K562 (cell line): ENCODE data around the gene ARMC9. TPM values are rescaled to one million over a fixed set of nuclear protein-coding genes. Genes with fewer than 3 reads are reported as not detected.

ENCODE experiments used
- ATAC-seq: fragments of 200-7000 bp; cut with Tn5 transposase; 3 replicates; pipeline ENCODE4 v1.9.1; 2020; ENCODE audit warnings: moderate library complexity
- BruUV-seq: library from RNA; stranded (reverse); fragments of 400-500 nt; replicated peaks from 2 replicates; lab custom pipeline; 2021; lab: Mats Ljungman, UMichigan
- CTCF ChIA-PET: fragments of 300-600 bp; formaldehyde crosslinking; extraction: SDS; loops from one replicate; lab custom pipeline; 2021; ENCODE audit warnings: low intra/inter-chr PET ratio; lab: Yijun Ruan, JAX
- POLR2A ChIA-PET: fragments of 300-600, 350-650 bp; sonication (Branson Sonifier 250); formaldehyde crosslinking; extraction: SDS; loops from one replicate; lab custom pipeline; 2021; ENCODE audit warnings: antibody characterized with exemption, inconsistent platforms; lab: Yijun Ruan, JAX
- DNase-seq, 4 experiments: peaks; one replicate each; pipeline versions ENCODE4 v3.0.0 to v3.0.0-alpha.2; 2011 to 2018; ENCODE audit warnings: low spot score in 3 of 4, mixed read lengths in 3 of 4; ENCODE audit errors: extremely low read depth in 1 of 4
- FAIRE-seq: peaks from 2 replicates; lab custom pipeline; 2011; peaks lifted over from hg19 to GRCh38; lab: Jason Lieb, UNC
- H2AFZ ChIP-seq: 2 replicates; pipeline ENCODE4 v1.6.0; 2011; ENCODE audit warnings: low read depth, low read length, control low read depth, inconsistent platforms
- H3K27ac ChIP-seq: fragments of 200-600 bp; 3 replicates; pipeline ENCODE4 v1.8.0; 2011; ENCODE audit warnings: low read depth, mild to moderate bottlenecking, control low read depth, inconsistent platforms, low read length, moderate library complexity, mixed read lengths; ENCODE audit errors: extremely low read depth
- H3K27me3 ChIP-seq, 2 experiments: fragments of 300-600 bp in 1 of 2; 2 replicates in 1 of 2; 3 replicates in 1 of 2; pipeline versions ENCODE4 v1.6.0 to v1.8.0; 2011; ENCODE audit warnings: inconsistent platforms in 2 of 2, low read length in 2 of 2, mild to moderate bottlenecking in 1 of 2, mixed read lengths in 1 of 2, moderate library complexity in 1 of 2; ENCODE audit not compliant: control insufficient read depth in 2 of 2, insufficient read depth in 2 of 2
- H3K36me3 ChIP-seq: fragments of 300-600 bp; 3 replicates; pipeline ENCODE4 v1.8.0; 2011; ENCODE audit warnings: mild to moderate bottlenecking, low read length, inconsistent platforms; ENCODE audit not compliant: control insufficient read depth, insufficient read depth
- H3K4me1 ChIP-seq, 2 experiments: fragments of 200-600 bp in 1 of 2; replicated peaks in 1 of 2; 2 replicates in 1 of 2; 3 replicates in 1 of 2; pipeline versions ENCODE4 v1.5.1 to v1.8.0; 2011; ENCODE audit warnings: inconsistent platforms in 2 of 2, low read length in 2 of 2, mild to moderate bottlenecking in 1 of 2, mixed read lengths in 1 of 2, moderate library complexity in 1 of 2; ENCODE audit not compliant: control insufficient read depth in 2 of 2, insufficient read depth in 2 of 2
- H3K4me2 ChIP-seq: 2 replicates; pipeline ENCODE4 v1.6.1; 2011; ENCODE audit warnings: low read length, control low read depth, inconsistent platforms, mixed read lengths; ENCODE audit not compliant: insufficient read depth
- H3K4me3 ChIP-seq: fragments of 200-600 bp; sonication (generic), shearing (Covaris generic); 2 replicates; pipeline ENCODE4 v1.5.1; 2016; ENCODE audit warnings: control low read depth, inconsistent platforms
- H3K79me2 ChIP-seq: fragments of 200-600 bp; 3 replicates; pipeline ENCODE4 v1.8.0; 2011; ENCODE audit warnings: low read length, inconsistent platforms; ENCODE audit not compliant: control insufficient read depth, insufficient read depth
- H3K9ac ChIP-seq, 2 experiments: 2 replicates each; pipeline versions ENCODE4 v1.6.0 to v1.6.1; 2011; ENCODE audit warnings: low read depth in 2 of 2, low read length in 2 of 2, control low read depth in 1 of 2, inconsistent platforms in 1 of 2, mild to moderate bottlenecking in 1 of 2, mixed read lengths in 1 of 2; ENCODE audit not compliant: insufficient read depth in 1 of 2
- H3K9me1 ChIP-seq: one replicate; pipeline ENCODE4 v1.6.0; 2011; ENCODE audit warnings: inconsistent platforms, mild to moderate bottlenecking, low read length, moderate library complexity; ENCODE audit not compliant: control insufficient read depth, insufficient read depth
- H3K9me3 ChIP-seq: replicated peaks from 2 replicates; pipeline ENCODE4 v1.5.1; 2011; ENCODE audit warnings: low read depth, low read length, inconsistent platforms; ENCODE audit not compliant: control insufficient read depth, insufficient read depth
- H4K20me1 ChIP-seq: replicated peaks from 2 replicates; pipeline ENCODE4 v1.6.1; 2011; ENCODE audit warnings: low read length, inconsistent platforms, mixed read lengths; ENCODE audit not compliant: control insufficient read depth, insufficient read depth
- ILF3 ChIP-seq: fragments of 450-650 bp; IDR thresholded peaks from 2 replicates; pipeline ENCODE4 v1.6.1; 2018; ENCODE audit warnings: antibody characterized with exemption, mild to moderate bottlenecking, moderate library complexity, borderline replicate concordance
- PHF8 ChIP-seq: fragments of 200-600 bp; sonication (generic); IDR thresholded peaks from 2 replicates; pipeline ENCODE4 v1.6.1; 2012; ENCODE audit warnings: mixed run types, mild to moderate bottlenecking, inconsistent platforms, low read length, moderate library complexity, borderline replicate concordance
- POLR3A ChIP-seq: IDR thresholded peaks from 2 replicates; pipeline ENCODE4 v1.6.1; 2011; ENCODE audit warnings: borderline replicate concordance, mild to moderate bottlenecking, moderate library complexity; ENCODE audit not compliant: insufficient read length, insufficient read depth; ENCODE audit errors: extremely low read depth
- SRSF9 ChIP-seq: fragments of 200-400 bp; formaldehyde crosslinking; IDR thresholded peaks from 2 replicates; pipeline ENCODE4 v1.6.1; 2017; ENCODE audit warnings: low read depth, low read length, borderline replicate concordance
- ZBTB26 ChIP-seq: fragments of 450-650 bp; formaldehyde crosslinking; IDR thresholded peaks from 2 replicates; pipeline ENCODE4 v1.4.0; 2022; ENCODE audit warnings: missing genetic modification characterization
- ZNF695 ChIP-seq: fragments of 450-650 bp; formaldehyde crosslinking; IDR thresholded peaks from 2 replicates; pipeline ENCODE4 v1.4.0; 2020; ENCODE audit warnings: mild to moderate bottlenecking, moderate library complexity
- WGBS: fragments of 100-300 bp; shearing (Covaris generic); methylation state at CpG from one replicate; pipeline ENCODE4 v1.1.6; 2016; ENCODE audit warnings: low coverage, mixed read lengths; ENCODE audit not compliant: insufficient coverage; ENCODE audit errors: missing lambda C conversion rate; 5-methylcytosine and 5-hydroxymethylcytosine counted together
- in situ Hi-C: fragments of 300-500 bp; cut with MboI; formaldehyde crosslinking; loops from 4 replicates; pipeline ENCODE4 v1.15.0; 2018; ENCODE audit warnings: inconsistent platforms, mixed read lengths
- intact Hi-C: fragments of 100-400 bp; cut with micrococcal nuclease; formaldehyde crosslinking; loops from 2 replicates; pipeline ENCODE4 v1.14.2; 2022
- microRNA-seq: library from miRNA; unstranded; fragments of <30 nt; microRNA quantifications from one replicate; pipeline ENCODE4, GENCODE V29; 2018; ENCODE audit warnings: borderline microRNAs expressed
- polyA plus RNA-seq, 8 experiments: library from polyadenylated mRNA; depleted of rRNA in 4 of 8; stranded (reverse) in 5 of 8; unstranded in 3 of 8; fragments of >200 nt; fragmentation: Nextera tagmentation in 2 of 8; fragmentation: Illumina TruSeq in 1 of 8; extraction: Ambion mirVana in 2 of 8; extraction: Trizol in 1 of 8; gene quantifications; 2 replicates each; pipeline versions ENCODE4 v1.2.1 to v1.2.3, GENCODE V29; 2011 to 2014; ENCODE audit warnings: inconsistent platforms in 1 of 8, missing spikeins in 1 of 8
- small RNA-seq: library from RNA; depleted of rRNA; stranded (forward); fragments of <200 nt; gene quantifications from one replicate; pipeline ENCODE3, GENCODE V24; 2014
- total RNA-seq, 7 experiments: library from RNA; depleted of rRNA in 6 of 7; stranded (reverse); fragments of >200 nt in 6 of 7; fragmentation: Illumina TruSeq in 2 of 7; extraction: Trizol in 2 of 7; gene quantifications; 2 replicates each; pipeline versions ENCODE4 v1.2.1 to v1.2.3, GENCODE V29; 2011 to 2021; ENCODE audit warnings: low replicate concordance in 1 of 7

The ARMC9 gene
- total and polyA plus RNA-seq, 9 of the 15 experiments (the other 6 are each of a cell fraction or from before 2014, with no cell fraction given) = 0.36 to 2.3 (median 1.1) TPM

- no peak for FAIRE-seq
- intact Hi-C loops = no loop called here
- H3K4me3 ChIP-seq = no peak overlapping the region
Measured at GRCh38 chr2:231423176-231423575, 224.7 kb downstream of the ARMC9 start.

More at GRCh38 chr2:231423176-231423575, 224.7 kb downstream of the ARMC9 start:
- H3K9me3 ChIP-seq = no peaks in the 10 kb centered on the region
- DNase-seq (no peak), ATAC-seq (no peak)
- no TSS peak for BruUV-seq
- H3K27me3 ChIP-seq = peaks cover 6 to 46% of the 10 kb centered on the region in 2 experiments; a peak in 4 of 5 replicates
- ChIA-PET CTCF (no interaction called here), POLR2A (interaction anchor here (0.9 to 1.3 kb wide), 2 partner anchors 9 to 41 kb away, joined by 3 to 4 read pairs; partner anchors contain the start of gene NCL)
- no peaks in the 10 kb centered on the region for H3K79me2 ChIP-seq
- no peak overlapping the region for H2AFZ ChIP-seq
- no peaks in the 10 kb centered on the region for H3K36me3 ChIP-seq
- H3K9me1 ChIP-seq = no peaks in the 10 kb centered on the region
- no peak overlapping the region for H3K9ac ChIP-seq
- WGBS = 68% methylated on average over 10 of the region's 10 CpGs
- in situ Hi-C loops = no loop called here
- no peaks in the 10 kb centered on the region for H4K20me1 ChIP-seq
- TF ChIP-seq ZBTB26 (CRISPR knock-in tag) (no peak), SRSF9 (no peak), POLR3A (no peak), ZNF695 (CRISPR knock-in tag) (no peak), PHF8 (no peak), ILF3 (no peak)
- H3K4me1 ChIP-seq = peaks cover 0 to 4% of the 10 kb centered on the region in 2 experiments; a peak in 2 of 5 replicates
- H3K4me2 ChIP-seq = no peak overlapping the region
- H3K27ac ChIP-seq = no peak overlapping the region

Small RNA genes within 50 kb of the gene (microRNA-seq; reads per million reads assigned to microRNA genes)
- gene MIR4777 = not detected

Small RNA genes within 50 kb of the gene (small RNA-seq; reads per million reads assigned to genes)
- not detected for gene AC018738.1
- not detected for gene MIR4777

Other genes starting within 250 kb of the ARMC9 start
- gene SPATA3, start 202.5 kb upstream of the ARMC9 start, total RNA-seq (2014; rRNA removed) = not detected in 2 replicates
- gene SPATA3, start 202.5 kb upstream of the ARMC9 start, total RNA-seq (2014; rRNA removed; fragmentation: Illumina TruSeq; extraction: Trizol) = not detected in 2 replicates
- gene SPATA3, start 202.5 kb upstream of the ARMC9 start, total RNA-seq (2015; rRNA removed; fragmentation: Illumina TruSeq; extraction: Trizol) = not detected in 2 replicates
- not detected in 2 replicates for gene SPATA3, start 202.5 kb upstream of the ARMC9 start, total RNA-seq (2021)
- not detected in 2 replicates for gene SPATA3, start 202.5 kb upstream of the ARMC9 start, polyA plus RNA-seq (2011; rRNA removed)
- gene SPATA3, start 202.5 kb upstream of the ARMC9 start, polyA plus RNA-seq (2014; fragmentation: Illumina TruSeq; extraction: Trizol) = not detected in 2 replicates
- not detected for gene SPATA3, start 202.5 kb upstream of the ARMC9 start, polyA plus RNA-seq (2014; fragmentation: Nextera tagmentation; extraction: Ambion mirVana)
- not detected in 2 replicates for gene SPATA3, start 202.5 kb upstream of the ARMC9 start, polyA plus RNA-seq (2014; rRNA removed)
- not detected in 2 replicates for gene C2orf72, start 161.1 kb upstream of the ARMC9 start, total RNA-seq (2014; rRNA removed)
- gene C2orf72, start 161.1 kb upstream of the ARMC9 start, total RNA-seq (2014; rRNA removed; fragmentation: Illumina TruSeq; extraction: Trizol) = not detected in 2 replicates
- 0.18 and 0.23 TPM in 2 replicates for gene C2orf72, start 161.1 kb upstream of the ARMC9 start, total RNA-seq (2015; rRNA removed; fragmentation: Illumina TruSeq; extraction: Trizol)
- 0.11 and 0.22 TPM in 2 replicates for gene C2orf72, start 161.1 kb upstream of the ARMC9 start, total RNA-seq (2021)
- gene C2orf72, start 161.1 kb upstream of the ARMC9 start, polyA plus RNA-seq (2011; rRNA removed) = 0.08 and 0.24 TPM in 2 replicates
- gene C2orf72, start 161.1 kb upstream of the ARMC9 start, polyA plus RNA-seq (2014; fragmentation: Illumina TruSeq; extraction: Trizol) = not detected in 2 replicates
- not detected for gene C2orf72, start 161.1 kb upstream of the ARMC9 start, polyA plus RNA-seq (2014; fragmentation: Nextera tagmentation; extraction: Ambion mirVana)
- gene C2orf72, start 161.1 kb upstream of the ARMC9 start, polyA plus RNA-seq (2014; rRNA removed) = not detected in 2 replicates
- gene PSMD1, start 141.8 kb upstream of the ARMC9 start, total RNA-seq (2014; rRNA removed) = 100 TPM in 2 replicates
- gene PSMD1, start 141.8 kb upstream of the ARMC9 start, total RNA-seq (2014; rRNA removed; fragmentation: Illumina TruSeq; extraction: Trizol) = 158 and 179 TPM in 2 replicates
- gene PSMD1, start 141.8 kb upstream of the ARMC9 start, total RNA-seq (2015; rRNA removed; fragmentation: Illumina TruSeq; extraction: Trizol) = 140 and 150 TPM in 2 replicates
- gene PSMD1, start 141.8 kb upstream of the ARMC9 start, total RNA-seq (2021) = 127 and 130 TPM in 2 replicates
- gene PSMD1, start 141.8 kb upstream of the ARMC9 start, polyA plus RNA-seq (2011; rRNA removed) = 206 and 257 TPM in 2 replicates
- gene PSMD1, start 141.8 kb upstream of the ARMC9 start, polyA plus RNA-seq (2014; fragmentation: Illumina TruSeq; extraction: Trizol) = 177 and 236 TPM in 2 replicates
- gene PSMD1, start 141.8 kb upstream of the ARMC9 start, polyA plus RNA-seq (2014; fragmentation: Nextera tagmentation; extraction: Ambion mirVana) = 100 to 1,000 TPM; 117 to 147 TPM
- 103 and 105 TPM in 2 replicates for gene PSMD1, start 141.8 kb upstream of the ARMC9 start, polyA plus RNA-seq (2014; rRNA removed)
- not detected in 2 replicates for gene HTR2B, start 73.6 kb upstream of the ARMC9 start, total RNA-seq (2014; rRNA removed)
- gene HTR2B, start 73.6 kb upstream of the ARMC9 start, total RNA-seq (2014; rRNA removed; fragmentation: Illumina TruSeq; extraction: Trizol) = not detected in 2 replicates
- not detected in 2 replicates for gene HTR2B, start 73.6 kb upstream of the ARMC9 start, total RNA-seq (2015; rRNA removed; fragmentation: Illumina TruSeq; extraction: Trizol)
- not detected in 2 replicates for gene HTR2B, start 73.6 kb upstream of the ARMC9 start, total RNA-seq (2021)
- not detected in 2 replicates for gene HTR2B, start 73.6 kb upstream of the ARMC9 start, polyA plus RNA-seq (2011; rRNA removed)
- not detected in 2 replicates for gene HTR2B, start 73.6 kb upstream of the ARMC9 start, polyA plus RNA-seq (2014; fragmentation: Illumina TruSeq; extraction: Trizol)
- not detected for gene HTR2B, start 73.6 kb upstream of the ARMC9 start, polyA plus RNA-seq (2014; fragmentation: Nextera tagmentation; extraction: Ambion mirVana)
- gene HTR2B, start 73.6 kb upstream of the ARMC9 start, polyA plus RNA-seq (2014; rRNA removed) = not detected in 2 replicates
- gene B3GNT7, start 197.1 kb downstream of the ARMC9 start, total RNA-seq (2014; rRNA removed) = not detected in 2 replicates
- not detected in 2 replicates for gene B3GNT7, start 197.1 kb downstream of the ARMC9 start, total RNA-seq (2014; rRNA removed; fragmentation: Illumina TruSeq; extraction: Trizol)
- gene B3GNT7, start 197.1 kb downstream of the ARMC9 start, total RNA-seq (2015; rRNA removed; fragmentation: Illumina TruSeq; extraction: Trizol) = not detected in 2 replicates
- 0.20 and 0.69 TPM in 2 replicates for gene B3GNT7, start 197.1 kb downstream of the ARMC9 start, total RNA-seq (2021)
- not detected in 2 replicates for gene B3GNT7, start 197.1 kb downstream of the ARMC9 start, polyA plus RNA-seq (2011; rRNA removed)
- not detected in 2 replicates for gene B3GNT7, start 197.1 kb downstream of the ARMC9 start, polyA plus RNA-seq (2014; fragmentation: Illumina TruSeq; extraction: Trizol)
- gene B3GNT7, start 197.1 kb downstream of the ARMC9 start, polyA plus RNA-seq (2014; fragmentation: Nextera tagmentation; extraction: Ambion mirVana) = not detected
- gene B3GNT7, start 197.1 kb downstream of the ARMC9 start, polyA plus RNA-seq (2014; rRNA removed) = not detected in 2 replicates